HUES64 (cell line): ENCODE measurements around the gene ANKRD44.
"Not testable (repeated sequence)": the region's sequence is repeated elsewhere in the genome, so short reads cannot be mapped to it uniquely, and the experiment has no call there.

Experiments used
- H3K27ac ChIP-seq: 2 replicates; pipeline ENCODE4 v1.7.0; 2013; ENCODE audit warnings: low read depth, low read length, inconsistent platforms
- H3K27me3 ChIP-seq: 2 replicates; pipeline ENCODE4 v1.6.1; 2013; ENCODE audit warnings: mild to moderate bottlenecking, low read length; ENCODE audit not compliant: insufficient read depth
- H3K36me3 ChIP-seq: 2 replicates; pipeline ENCODE4 v1.6.1; 2013; ENCODE audit warnings: mild to moderate bottlenecking, low read length; ENCODE audit not compliant: insufficient read depth
- H3K4me1 ChIP-seq: 2 replicates; pipeline ENCODE4 v1.6.1; 2013; ENCODE audit warnings: mild to moderate bottlenecking, low read length, moderate library complexity; ENCODE audit not compliant: insufficient read depth
- H3K4me3 ChIP-seq: 2 replicates; pipeline ENCODE4 v1.5.1; 2013; ENCODE audit warnings: mild to moderate bottlenecking, low read length, moderate library complexity
- H3K9ac ChIP-seq: 2 replicates; pipeline ENCODE4 v1.6.1; 2013; ENCODE audit warnings: mild to moderate bottlenecking, low read depth, low read length
- H3K9me3 ChIP-seq: 2 replicates; pipeline ENCODE4 v1.6.1; 2013; ENCODE audit warnings: low read depth, low read length; ENCODE audit not compliant: insufficient read depth
- WGBS: fragments of 150-250, 120-280 bp; methylation state at CpG from one replicate; pipeline ENCODE4 v1.1.7; 2013; ENCODE audit warnings: missing lambda C conversion rate; 5-methylcytosine and 5-hydroxymethylcytosine counted together

Gene ANKRD44

GRCh38 chr2:197035002-197035401 lies 275.6 kb downstream of the ANKRD44 start:
- Histone ChIP-seq H3K9me3 (no peaks in the 10 kb centered on the region), H3K4me1 (no peaks in the 10 kb centered on the region), H3K27me3 (no peaks in the 10 kb centered on the region), H3K27ac (no peak overlapping the region), H3K4me3 (no peak overlapping the region), H3K9ac (no peak overlapping the region), H3K36me3 (no peaks in the 10 kb centered on the region)
- WGBS: no CpG with 5 or more reads among the region's 1 CpG

GRCh38 chr2:197034292-197034691 lies 276.3 kb downstream of the ANKRD44 start:
- 93% methylated on average over 5 of the region's 5 CpGs for WGBS
- H3K4me3 ChIP-seq: no peak overlapping the region

DNA sequence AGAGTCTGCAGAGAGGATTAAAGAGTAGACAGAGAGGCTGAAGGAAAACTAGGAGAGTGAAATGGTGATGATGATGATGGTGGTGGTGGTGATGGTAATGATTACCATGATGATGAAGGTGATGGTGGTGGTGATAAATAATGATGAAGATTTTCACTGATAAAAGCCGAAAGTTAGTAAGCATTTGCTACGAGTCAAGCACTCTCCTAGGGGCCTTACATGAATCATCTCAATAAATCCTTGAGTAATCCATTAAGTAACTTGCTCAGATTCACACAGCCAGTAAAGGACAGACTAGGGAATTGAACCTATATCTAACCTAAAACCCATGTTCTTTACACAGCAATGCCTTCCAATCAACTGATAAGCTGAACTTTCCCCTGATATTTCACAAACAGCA lies 277.4 kb downstream of the ANKRD44 start:
- H3K27ac ChIP-seq: no peak overlapping the region
- WGBS: 86% methylated on average over 2 of the region's 2 CpGs
- H3K27me3 ChIP-seq: no peaks in the 10 kb centered on the region
- H3K4me1 ChIP-seq: no peaks in the 10 kb centered on the region
- no peaks in the 10 kb centered on the region for H3K9me3 ChIP-seq
- no peaks in the 10 kb centered on the region for H3K36me3 ChIP-seq
- no peak overlapping the region for H3K9ac ChIP-seq
- H3K4me3 ChIP-seq: no peak overlapping the region

More at GRCh38 chr2:197034292-197034691, 276.3 kb downstream of the ANKRD44 start:
- Histone ChIP-seq H3K9me3 (no peaks in the 10 kb centered on the region), H3K27me3 (no peaks in the 10 kb centered on the region), H3K9ac (no peak overlapping the region), H3K36me3 (no peaks in the 10 kb centered on the region), H3K27ac (no peak overlapping the region), H3K4me1 (no peaks in the 10 kb centered on the region)

DNA sequence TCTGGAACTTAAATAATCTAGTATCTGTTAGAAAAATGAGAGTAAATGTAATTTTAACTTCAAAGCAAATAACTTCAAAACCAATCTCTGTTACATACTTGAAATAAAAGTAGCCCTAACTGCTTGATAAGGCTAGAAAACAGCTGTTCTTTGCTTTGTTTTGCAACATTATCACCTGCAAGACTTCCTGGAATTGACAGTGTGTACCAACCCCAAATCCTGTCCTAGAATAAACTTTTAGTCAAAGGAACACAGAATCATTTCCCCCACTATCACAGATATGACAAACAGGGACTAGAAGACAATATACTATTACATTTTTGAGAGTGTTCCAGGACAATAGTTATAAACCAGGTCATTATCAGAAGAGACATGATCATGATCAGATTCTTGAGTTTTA lies 278.8 kb downstream of the ANKRD44 start:
- Histone ChIP-seq H3K36me3 (no peaks in the 10 kb centered on the region), H3K9ac (no peak overlapping the region), H3K27me3 (no peaks in the 10 kb centered on the region), H3K4me1 (no peaks in the 10 kb centered on the region), H3K4me3 (no peak overlapping the region), H3K27ac (no peak overlapping the region), H3K9me3 (no peaks in the 10 kb centered on the region)

GRCh38 chr2:197030090-197030489 lies 280.5 kb downstream of the ANKRD44 start:
- 83% methylated on average over 3 of the region's 3 CpGs for WGBS
- Histone ChIP-seq H3K4me1 (no peaks in the 10 kb centered on the region), H3K9me3 (no peaks in the 10 kb centered on the region), H3K27ac (no peak overlapping the region), H3K9ac (no peak overlapping the region), H3K27me3 (no peaks in the 10 kb centered on the region), H3K4me3 (no peak overlapping the region), H3K36me3 (no peaks in the 10 kb centered on the region)

- Histone ChIP-seq H3K4me3 (no peak overlapping the region), H3K4me1 (no peaks in the 10 kb centered on the region), H3K27ac (no peak overlapping the region), H3K27me3 (no peaks in the 10 kb centered on the region), H3K9me3 (no peaks in the 10 kb centered on the region), H3K9ac (no peak overlapping the region), H3K36me3 (no peaks in the 10 kb centered on the region)
- WGBS: 95% methylated on average over 2 of the region's 3 CpGs
These were observed 281.9 kb downstream of the ANKRD44 start for GRCh38 chr2:197028633-197029032.

- Histone ChIP-seq H3K27ac (no peak overlapping the region), H3K36me3 (no peaks in the 10 kb centered on the region), H3K9me3 (no peaks in the 10 kb centered on the region), H3K4me3 (no peak overlapping the region), H3K27me3 (no peaks in the 10 kb centered on the region), H3K9ac (no peak overlapping the region), H3K4me1 (no peaks in the 10 kb centered on the region)
- WGBS: 78% methylated on average over 4 of the region's 4 CpGs
These were observed 282.4 kb downstream of the ANKRD44 start for GRCh38 chr2:197028230-197028629.

- no peaks in the 10 kb centered on the region for H3K36me3 ChIP-seq
These were observed 286.4 kb downstream of the ANKRD44 start for GRCh38 chr2:197024206-197024605.

GRCh38 chr2:197020921-197021320 lies 289.7 kb downstream of the ANKRD44 start:
- not testable (repeated sequence) for H3K27me3 ChIP-seq, H3K36me3 ChIP-seq, H3K4me3 ChIP-seq, H3K4me1 ChIP-seq, H3K27ac ChIP-seq, H3K9ac ChIP-seq, H3K9me3 ChIP-seq
- WGBS: 100% methylated on average over 2 of the region's 2 CpGs

More at GRCh38 chr2:197024206-197024605, 286.4 kb downstream of the ANKRD44 start:
- no peak overlapping the region for H3K9ac ChIP-seq
- no peaks in the 10 kb centered on the region for H3K9me3 ChIP-seq
- no peaks in the 10 kb centered on the region for H3K27me3 ChIP-seq
- no peaks in the 10 kb centered on the region for H3K4me1 ChIP-seq
- H3K4me3 ChIP-seq: no peak overlapping the region
- H3K27ac ChIP-seq: no peak overlapping the region
- 72% methylated on average over 2 of the region's 2 CpGs for WGBS

DNA sequence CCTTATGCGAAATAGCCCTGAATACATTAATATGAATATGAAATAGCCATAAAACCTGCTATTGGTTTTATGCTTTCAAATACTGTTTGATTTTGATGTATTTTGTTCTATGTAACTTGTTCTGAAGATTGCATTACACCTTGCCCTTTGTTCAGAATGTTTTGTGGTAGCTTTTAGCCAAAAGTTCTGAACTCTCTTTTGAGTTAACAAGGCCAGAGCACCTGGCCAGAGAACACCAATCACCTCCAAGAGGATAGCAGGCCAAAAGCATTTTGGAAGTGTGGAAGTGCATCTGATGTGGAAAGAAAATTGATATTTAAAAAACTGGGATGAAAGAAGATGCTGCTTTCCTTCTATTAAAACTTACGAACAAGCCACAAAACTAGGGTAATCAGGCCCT lies 297.5 kb downstream of the ANKRD44 start:
- Histone ChIP-seq H3K4me3 (no peak overlapping the region), H3K9me3 (no peaks in the 10 kb centered on the region), H3K36me3 (no peaks in the 10 kb centered on the region), H3K4me1 (peaks cover 9% of the 10 kb centered on the region; the same call in 1 of the 2 replicates), H3K27ac (no peak overlapping the region), H3K9ac (no peak overlapping the region), H3K27me3 (no peaks in the 10 kb centered on the region)
- 97% methylated on average over 2 of the region's 2 CpGs for WGBS

DNA sequence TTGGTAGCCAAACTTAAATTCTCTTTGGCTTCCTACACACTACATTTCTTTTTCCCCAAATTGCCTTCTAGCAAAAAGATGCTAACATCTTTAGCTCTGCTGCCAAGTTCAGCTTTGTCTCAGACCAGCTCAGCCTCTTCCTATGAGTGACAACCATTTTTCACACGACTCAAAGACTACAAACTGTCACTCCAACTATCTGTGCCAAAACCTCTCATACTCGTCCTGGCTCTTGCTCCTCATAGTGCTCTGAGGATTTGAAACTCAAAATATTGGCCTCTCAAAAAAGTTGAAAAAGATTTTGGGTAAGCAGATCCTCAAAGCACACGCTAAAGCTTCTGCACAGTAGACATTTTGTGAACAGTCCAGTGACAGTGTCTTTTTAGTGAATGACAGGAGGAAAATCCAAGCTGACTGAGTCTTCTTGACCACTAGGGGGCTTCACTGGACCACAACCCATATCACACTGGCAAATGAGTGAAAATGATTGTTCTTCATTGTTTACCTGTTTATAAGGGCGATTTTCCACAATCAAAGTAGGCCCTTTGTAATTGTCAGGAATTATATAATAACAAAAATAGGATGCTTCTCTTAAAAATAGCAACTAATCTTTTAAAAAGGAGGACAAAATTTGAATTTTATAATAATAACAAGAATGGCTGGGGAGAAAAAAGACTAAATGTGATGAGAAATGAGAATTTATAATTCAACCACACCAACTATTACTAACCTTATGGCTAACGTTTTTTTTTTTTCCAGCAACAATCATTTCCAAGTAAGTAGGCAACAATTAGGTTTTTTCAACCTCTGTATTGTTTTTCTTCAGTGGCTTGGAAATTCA lies 298.6 kb downstream of the ANKRD44 start:
- 52% methylated on average over 4 of the region's 5 CpGs for WGBS
- Histone ChIP-seq H3K9me3 (no peaks in the 10 kb centered on the region), H3K4me3 (no peak overlapping the region)

DNA sequence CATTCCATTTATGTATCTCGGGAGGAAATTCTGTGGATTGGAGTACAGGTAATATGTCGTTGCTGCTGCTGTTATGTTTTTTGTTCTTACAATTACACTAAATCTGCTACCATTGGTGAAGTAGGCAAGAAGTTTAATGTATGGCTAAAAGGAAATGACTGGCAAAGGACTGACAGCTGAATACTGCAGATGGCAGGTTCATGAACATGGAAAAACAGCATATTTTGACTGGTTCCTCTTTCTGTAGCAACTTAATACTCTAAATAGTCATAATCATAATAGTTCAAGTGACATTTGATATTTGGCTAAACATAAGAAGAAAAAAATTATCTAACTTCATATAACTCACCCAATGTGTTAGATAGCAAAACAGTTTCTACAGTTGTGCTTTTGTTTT lies 299.6 kb downstream of the ANKRD44 start:
- H3K4me3 ChIP-seq: no peak overlapping the region
- WGBS: 100% methylated on average over 1 of the region's 2 CpGs
- no peaks in the 10 kb centered on the region for H3K27me3 ChIP-seq
- H3K9ac ChIP-seq: no peak overlapping the region
- peaks cover 10% of the 10 kb centered on the region for H3K4me1 ChIP-seq
- no peaks in the 10 kb centered on the region for H3K9me3 ChIP-seq
- H3K27ac ChIP-seq: no peak overlapping the region
- no peaks in the 10 kb centered on the region for H3K36me3 ChIP-seq

More for the DNA sequence above, 298.6 kb downstream of the ANKRD44 start:
- peaks cover 10% of the 10 kb centered on the region for H3K4me1 ChIP-seq
- no peak overlapping the region for H3K27ac ChIP-seq
- H3K27me3 ChIP-seq: no peaks in the 10 kb centered on the region
- H3K36me3 ChIP-seq: no peaks in the 10 kb centered on the region
- H3K9ac ChIP-seq: no peak overlapping the region
